HG02885 (cell line): Measurements from ENCODE around the gene SLC9A1.

ENCODE experiments used
- ATAC-seq: cut with Tn5 transposase; IDR thresholded peaks from one replicate; pipeline ENCODE4 v1.9.1; 2021; ENCODE audit warnings: mild to moderate bottlenecking; ENCODE audit not compliant: unreplicated experiment, poor library complexity

SLC9A1 gene

DNA sequence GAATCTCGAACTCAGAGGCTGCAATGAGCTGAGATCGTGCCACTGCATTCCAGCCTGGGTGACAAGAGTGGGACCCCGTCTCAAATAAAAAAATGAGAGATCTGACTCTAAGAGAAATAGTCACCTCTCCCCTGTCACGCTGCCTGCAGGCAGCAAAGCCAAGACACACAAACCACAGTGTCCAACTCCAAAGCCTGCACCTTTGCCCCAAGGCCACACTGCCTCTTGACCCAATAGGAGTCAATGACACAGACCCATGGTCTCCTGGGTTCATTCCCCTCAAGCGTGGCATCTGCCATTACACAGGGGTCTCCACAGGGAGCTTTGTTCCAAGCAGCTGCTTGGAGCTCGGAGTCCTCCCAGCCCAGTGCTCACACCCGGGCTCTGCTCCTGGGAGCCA, 46.3 kb downstream of the SLC9A1 start:
- ATAC-seq = no peak

DNA sequence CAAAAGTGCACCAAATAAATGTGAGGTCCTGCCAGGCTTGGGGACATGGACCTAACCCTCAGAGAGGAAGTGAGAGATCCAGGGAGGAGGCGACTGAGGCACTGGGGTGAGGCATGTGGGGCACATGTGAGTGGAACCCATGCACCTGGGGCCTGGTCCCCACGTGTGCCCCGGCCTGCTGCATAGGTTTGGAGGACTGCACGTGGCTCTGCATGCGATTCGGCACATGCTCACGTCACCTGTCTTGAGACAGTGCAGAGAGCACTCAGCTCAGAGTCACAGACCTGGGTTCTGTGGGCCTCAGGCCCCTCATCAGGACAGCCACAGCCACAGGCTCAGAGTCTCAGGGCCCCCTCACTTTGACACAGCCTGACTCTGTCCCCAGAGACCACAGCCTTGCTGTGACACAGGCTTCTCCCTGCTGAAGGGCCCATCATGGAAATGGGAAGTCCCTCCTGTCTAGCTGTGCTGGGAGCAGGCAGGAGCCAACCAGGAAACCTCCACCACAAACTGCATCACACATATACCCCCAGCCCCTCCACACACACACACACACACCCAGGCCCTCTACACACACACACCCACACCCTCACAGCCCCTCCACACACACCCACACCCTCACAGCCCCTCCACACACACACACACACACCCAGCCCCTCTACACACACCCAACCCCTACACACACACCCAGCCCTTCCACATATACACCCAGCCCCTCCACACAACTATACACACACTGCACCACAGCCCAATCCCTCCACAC, 48.2 kb downstream of the SLC9A1 start:
- ATAC-seq = no peak

GRCh38 chr1:27105018-27105417, 49.9 kb downstream of the SLC9A1 start:
- ATAC-seq = no peak

GRCh38 chr1:27103498-27103897, 51.4 kb downstream of the SLC9A1 start:
- no peak for ATAC-seq

GRCh38 chr1:27102707-27103468, 52.0 kb downstream of the SLC9A1 start:
- no peak for ATAC-seq

DNA sequence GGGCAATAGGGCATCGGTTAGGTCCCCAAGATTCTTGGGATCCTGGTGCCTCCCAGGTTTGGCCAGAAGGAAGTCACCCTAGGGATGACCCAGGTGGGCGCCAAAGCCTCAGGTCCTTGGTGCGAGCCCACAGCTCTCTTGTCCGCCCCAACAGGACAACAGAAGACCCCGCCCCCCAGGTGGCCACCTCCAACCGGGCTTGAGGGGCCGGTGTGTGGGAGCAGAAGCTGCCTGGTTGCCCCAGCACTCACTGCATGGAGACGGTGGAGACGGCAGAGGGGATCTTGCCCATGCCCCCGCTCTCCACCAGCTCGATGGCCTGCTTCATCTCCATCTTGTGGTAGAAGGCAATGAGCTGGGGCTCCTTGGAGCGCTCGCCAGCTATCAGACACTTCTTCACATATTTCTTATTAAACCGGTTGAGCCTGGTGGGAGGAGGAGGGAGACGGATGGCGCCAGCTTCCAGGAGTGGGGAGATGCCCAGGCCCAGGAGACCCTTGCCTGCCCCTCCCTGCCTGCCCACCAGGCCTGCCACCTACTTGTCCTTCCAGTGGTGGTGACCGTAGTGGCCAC, 52.7 kb downstream of the SLC9A1 start:
- no peak for ATAC-seq

GRCh38 chr1:27101696-27102095, 53.2 kb downstream of the SLC9A1 start:
- no peak for ATAC-seq

DNA sequence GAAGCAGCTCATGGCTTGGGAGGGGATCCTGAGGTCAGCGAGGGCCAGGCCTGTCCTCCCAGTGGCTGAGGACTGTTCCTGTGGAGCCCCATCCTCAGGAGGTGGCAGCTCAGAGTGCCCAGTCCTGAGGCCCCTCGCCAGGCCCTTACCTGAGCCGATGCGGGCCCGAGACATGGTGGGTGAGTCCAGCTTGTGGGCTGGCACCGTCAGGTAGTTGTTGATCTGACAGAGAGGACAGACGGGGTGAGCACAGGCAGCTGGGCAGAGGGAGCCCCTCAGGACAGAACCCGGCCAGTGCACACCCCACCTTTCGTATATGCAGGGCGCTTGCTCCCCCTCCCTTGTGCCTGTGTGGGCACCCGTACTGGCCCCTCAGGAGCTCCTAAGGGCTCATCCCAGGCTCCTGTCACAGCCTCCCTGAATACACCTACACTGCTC, 53.9 kb downstream of the SLC9A1 start:
- ATAC-seq = no peak

DNA sequence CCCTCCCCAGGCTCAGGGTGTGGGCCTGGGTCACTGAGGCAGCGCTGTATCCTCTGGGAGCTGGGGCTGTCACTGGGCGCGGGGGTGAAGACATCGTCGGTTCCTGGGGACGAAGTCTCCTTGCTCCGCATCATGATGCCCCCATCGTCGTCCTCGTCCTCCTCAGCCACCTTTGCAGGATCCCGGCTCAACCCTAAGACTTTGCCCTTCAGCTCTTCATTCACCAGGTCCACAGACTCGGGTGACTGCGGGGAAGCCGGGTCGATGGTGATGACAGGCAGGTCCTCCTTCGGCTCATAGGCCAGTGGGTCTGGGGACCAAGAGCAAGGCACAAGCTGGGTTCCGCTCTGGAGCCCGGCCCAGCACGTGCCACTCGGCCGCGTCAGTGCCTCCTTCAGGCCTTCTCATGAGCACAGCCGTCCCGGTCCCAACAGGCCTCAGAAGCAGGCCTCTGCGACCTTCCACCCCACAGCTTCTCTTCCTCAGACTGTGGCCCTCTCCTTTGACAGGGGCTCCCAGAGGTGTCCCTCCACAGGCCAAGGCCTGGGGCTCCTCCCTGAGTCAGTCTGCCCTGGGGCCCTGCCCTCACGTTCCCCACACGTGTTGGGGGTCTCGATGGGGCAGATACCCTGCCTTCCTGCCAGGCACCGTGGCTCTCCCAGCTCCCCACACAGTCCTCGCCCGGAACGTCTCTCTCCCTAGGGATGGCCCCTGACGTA, 54.4 kb downstream of the SLC9A1 start:
- no peak for ATAC-seq

DNA sequence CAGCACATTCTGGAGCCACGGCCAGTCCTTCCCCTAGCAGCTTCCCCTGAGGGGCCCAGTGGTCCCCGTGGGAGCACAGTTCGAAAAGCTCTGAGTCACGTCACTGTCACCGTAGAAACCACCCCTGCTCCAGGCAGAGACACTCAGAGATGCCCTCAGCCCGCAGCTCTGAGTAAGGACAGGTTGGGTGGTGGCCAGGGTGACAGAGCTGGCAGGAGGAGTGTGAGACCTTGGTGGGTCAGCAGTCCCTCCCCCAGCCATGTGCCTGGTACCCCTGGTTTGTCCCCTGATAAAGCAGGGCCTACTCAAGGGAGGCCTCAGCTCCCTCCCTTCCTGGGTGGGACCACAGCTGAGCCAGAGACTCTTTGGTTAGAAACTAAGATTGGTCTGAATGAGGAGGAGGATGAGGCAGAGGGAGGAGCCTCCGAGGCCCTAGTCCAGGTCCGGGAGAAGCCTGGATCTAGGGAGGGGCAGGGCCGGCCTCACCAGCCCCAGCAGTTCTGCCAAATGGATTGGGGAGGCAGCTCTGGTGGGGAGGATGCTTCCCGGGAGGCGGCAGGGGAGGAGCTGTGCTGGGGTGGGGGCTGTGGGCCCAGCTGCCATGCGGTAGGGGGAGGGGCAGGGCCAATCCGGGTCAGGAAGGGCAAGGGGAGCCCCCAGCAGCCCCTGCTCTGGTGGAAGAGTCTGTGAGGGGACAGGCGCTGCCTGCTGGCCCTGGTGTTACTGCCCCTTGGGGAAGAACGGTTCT, 55.2 kb downstream of the SLC9A1 start:
- ATAC-seq = no peak

- ATAC-seq = no peak
Observed at GRCh38 chr1:27099135-27099586, 55.8 kb downstream of the SLC9A1 start.

DNA sequence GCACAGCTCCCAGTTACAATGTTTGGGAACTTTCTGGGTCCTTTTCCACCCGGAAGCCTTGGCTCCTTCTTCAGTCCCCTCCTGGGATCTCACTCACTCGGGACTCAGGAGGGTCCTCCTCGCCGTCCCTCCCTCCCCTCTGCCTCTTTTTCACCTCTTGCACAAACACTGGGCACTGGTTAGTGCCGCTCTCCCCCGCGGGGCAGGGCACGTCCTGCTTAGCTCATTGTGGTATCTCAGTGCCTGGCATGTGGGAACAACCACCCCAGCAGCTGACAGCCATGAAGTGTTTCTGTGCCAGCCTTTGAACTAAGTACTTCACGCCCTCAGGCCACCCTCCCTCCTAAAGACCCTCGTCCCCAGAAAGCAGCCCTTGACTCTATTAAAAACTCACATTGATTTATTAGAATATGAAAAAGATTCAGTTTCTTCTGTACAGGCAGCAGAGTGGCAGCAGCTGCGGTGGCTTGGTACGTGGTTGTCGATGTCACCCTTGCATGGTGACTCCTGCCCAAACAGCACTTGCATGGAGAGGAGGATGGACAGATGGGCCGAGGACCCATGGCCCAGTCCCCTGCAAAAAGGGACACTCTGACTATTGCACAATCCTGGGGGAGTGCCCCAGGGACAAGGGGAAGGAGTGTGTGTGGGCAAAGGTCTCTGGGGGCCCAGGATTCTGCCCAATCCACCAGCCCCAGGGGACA, 56.3 kb downstream of the SLC9A1 start:
- ATAC-seq = no peak

GRCh38 chr1:27097484-27097917, 57.4 kb downstream of the SLC9A1 start:
- ATAC-seq = no peak

DNA sequence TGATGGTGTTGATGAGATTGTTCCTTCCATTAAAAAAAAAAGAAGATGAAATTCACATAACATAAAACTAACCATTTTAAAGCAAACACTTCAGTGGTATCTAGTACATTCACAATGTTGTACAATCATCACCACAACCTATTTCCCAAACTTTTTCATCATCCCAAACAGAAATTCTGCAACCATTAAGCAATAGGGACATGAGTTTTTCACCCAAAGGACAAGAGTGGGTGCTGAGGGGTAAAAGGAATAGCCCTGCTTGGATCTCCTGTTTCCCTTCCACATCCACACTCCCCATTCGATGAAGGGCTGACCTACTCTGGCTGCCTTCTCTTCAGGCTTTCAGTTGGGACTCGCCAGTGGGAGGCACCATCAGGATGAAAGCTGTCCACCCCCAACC, 59.3 kb downstream of the SLC9A1 start:
- ATAC-seq = no peak

DNA sequence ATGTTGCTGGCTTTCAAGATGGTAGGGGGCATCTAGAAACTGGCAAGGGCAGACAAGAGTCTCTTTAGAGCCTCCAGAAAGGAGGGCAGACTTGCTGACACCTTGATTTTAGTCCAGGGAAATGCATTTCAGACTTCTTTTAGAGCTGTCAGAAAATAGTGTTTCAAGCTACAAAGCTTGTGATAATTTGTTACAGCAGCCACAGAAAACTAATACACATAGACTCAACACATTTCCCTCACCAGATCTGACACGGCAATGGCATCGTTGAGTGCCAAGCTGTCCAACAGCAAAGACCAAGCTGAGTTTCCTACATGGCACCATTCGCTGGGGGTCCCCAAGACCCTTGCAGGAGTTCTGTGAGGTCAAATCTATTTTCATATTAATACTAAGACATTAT, 62.0 kb downstream of the SLC9A1 start:
- no peak for ATAC-seq

GRCh38 chr1:27090911-27091310, 64.0 kb downstream of the SLC9A1 start:
- no peak for ATAC-seq

DNA sequence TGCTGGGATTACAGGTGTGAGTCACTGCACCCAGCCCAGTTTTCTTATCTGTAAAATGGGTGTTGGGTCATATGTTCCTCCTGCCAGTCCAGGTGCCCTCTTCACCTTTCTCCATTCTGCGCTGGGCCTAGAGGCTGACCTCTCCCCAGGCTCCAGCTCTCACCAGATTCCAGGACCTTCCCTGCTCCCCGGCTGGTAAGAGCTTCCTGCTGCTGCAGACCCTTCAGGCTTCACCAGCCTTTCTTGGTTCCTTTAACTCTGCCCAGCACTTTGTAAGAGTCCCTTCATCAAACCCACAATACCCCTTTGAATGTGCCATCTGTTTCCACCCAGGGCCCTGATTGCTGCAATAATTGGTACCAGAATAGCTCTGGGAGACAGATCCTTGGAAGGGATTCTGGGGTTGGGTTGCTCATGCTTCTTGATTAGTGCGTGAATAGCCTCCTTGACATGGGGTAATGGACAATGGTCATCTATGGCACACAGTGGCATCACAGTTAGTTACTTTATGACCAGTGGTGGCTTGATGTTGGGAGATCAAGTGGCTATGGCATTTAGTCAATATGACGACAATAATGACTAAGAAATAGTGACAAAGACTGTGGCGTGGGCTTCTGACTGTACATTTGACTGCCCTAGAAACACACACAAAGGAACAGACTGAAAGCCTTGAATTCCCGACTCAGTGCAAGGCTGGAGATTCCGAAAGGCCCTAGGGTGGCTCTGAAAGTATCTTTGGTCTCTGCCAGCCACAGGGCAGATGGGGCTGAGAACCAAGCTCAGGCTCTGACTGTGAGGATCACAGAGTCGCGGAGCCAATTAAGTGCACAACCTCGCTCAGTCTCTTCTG, 67.3 kb downstream of the SLC9A1 start:
- ATAC-seq = no peak

GRCh38 chr1:27086628-27087027, 68.3 kb downstream of the SLC9A1 start:
- ATAC-seq = no peak
